ENCODE data around the gene RGL4.
"Not testable (repeated sequence)": the region's sequence is repeated elsewhere in the genome, so short reads cannot be mapped to it uniquely, and the experiment has no call there.

RGL4 gene

GRCh38 chr22:23675502-23676415 lies 15.1 kb upstream of the RGL4 start:
- H2BK120ac ChIP-seq (ENCODE audit: low read depth, low read length), result no peak overlapping the region
- no peak overlapping the region for H3K4me3 ChIP-seq (ENCODE audit: insufficient read depth in 1 of 2, low read depth in 1 of 2, low read length in 2 of 2)
- no peak overlapping the region for H2AK5ac ChIP-seq (ENCODE audit: low read length, severe bottlenecking)
- no peak overlapping the region for H3K27ac ChIP-seq (ENCODE audit: low read length, poor library complexity, severe bottlenecking)
- peaks cover 34% of the 10 kb centered on the region for H3K4me1 ChIP-seq (ENCODE audit: control insufficient read depth, insufficient read depth, low read depth, low read length)
- H3K9ac ChIP-seq (ENCODE audit: low read length), result no peak overlapping the region
- no peak overlapping the region for H3K23ac ChIP-seq (ENCODE audit: low read length in 2 of 2)
- H4K91ac ChIP-seq (ENCODE audit: low read length), result no peak overlapping the region
- no peaks in the 10 kb centered on the region for H3K27me3 ChIP-seq (ENCODE audit: control insufficient read depth in 1 of 2, insufficient read depth in 1 of 2, low read length in 2 of 2)
- 80% methylated on average over 16 of the region's 17 CpGs for WGBS
- H3K14ac ChIP-seq (ENCODE audit: low read length in 2 of 2), result no peak overlapping the region
- H2BK5ac ChIP-seq (ENCODE audit: low read depth, low read length, poor library complexity, severe bottlenecking), result no peak overlapping the region
- H3K9me3 ChIP-seq (ENCODE audit: control insufficient read depth, low read length), result no peaks in the 10 kb centered on the region
- H3K18ac ChIP-seq (ENCODE audit: low read depth in 1 of 2, low read length in 2 of 2), result no peak overlapping the region
- peaks cover 4 to 6% of the 10 kb centered on the region in 2 experiments for H3K36me3 ChIP-seq (ENCODE audit: control insufficient read depth in 1 of 2, insufficient read depth in 2 of 2, low read depth in 1 of 2, low read length in 2 of 2)
- DNase-seq, result no peak
- H3K4me2 ChIP-seq (ENCODE audit: low read length, poor library complexity, severe bottlenecking), result no peak overlapping the region
- H2BK12ac ChIP-seq (ENCODE audit: low read length in 2 of 2), result no peak overlapping the region
- no peaks in the 10 kb centered on the region for H3K79me1 ChIP-seq (replicated peaks; ENCODE audit: low read length, poor library complexity, severe bottlenecking)
- H2AFZ ChIP-seq (ENCODE audit: low read depth, low read length), result no peak overlapping the region
- no peak overlapping the region for H4K8ac ChIP-seq (ENCODE audit: low read length)
- H3K4ac ChIP-seq (ENCODE audit: low read depth in 1 of 2, low read length in 2 of 2), result no peak overlapping the region
- H2BK15ac ChIP-seq (ENCODE audit: low read depth, poor library complexity, severe bottlenecking), result no peak overlapping the region

DNA sequence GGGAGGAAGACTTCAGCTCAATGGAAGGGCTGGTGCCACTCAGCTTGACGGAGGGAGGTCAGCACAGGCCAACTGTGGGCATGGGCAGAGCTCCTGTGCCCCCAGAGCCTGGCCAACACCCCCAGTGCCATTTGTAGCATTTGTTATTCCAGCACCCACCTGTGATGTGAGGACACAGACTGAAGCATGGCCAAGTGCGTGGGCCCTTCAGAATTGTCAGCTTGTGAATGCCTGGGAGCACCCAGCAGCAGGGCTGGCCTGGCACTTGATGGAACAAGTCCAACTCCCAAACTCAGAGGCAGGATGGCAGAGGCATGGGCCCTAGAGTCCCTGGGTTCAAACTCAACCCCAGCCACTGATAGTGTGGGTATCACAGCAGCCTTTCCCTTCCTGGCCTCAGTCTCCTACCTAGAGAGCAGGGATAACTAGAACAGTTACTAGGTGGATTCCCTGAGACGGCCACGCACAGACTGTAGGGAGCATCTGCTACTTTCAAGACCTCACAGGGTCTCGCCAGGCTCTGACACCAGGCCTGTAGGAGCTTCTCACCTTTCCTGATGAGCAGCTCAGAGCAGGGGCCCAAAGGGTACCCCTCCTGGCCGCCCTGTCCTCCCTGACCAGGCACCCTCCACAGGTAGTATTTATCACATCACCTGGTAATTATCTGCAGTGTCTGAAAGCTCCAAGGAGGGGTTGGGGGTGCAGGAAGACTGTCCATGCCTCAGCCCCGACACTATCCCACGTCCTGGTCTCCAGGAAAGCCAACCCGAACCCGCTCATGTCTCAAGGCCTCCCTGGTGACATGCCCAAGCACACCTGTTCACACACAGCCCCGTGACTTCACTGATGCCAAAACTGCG lies 13.7 kb upstream of the RGL4 start:
- not testable (repeated sequence) for H3K36me3 ChIP-seq (ENCODE audit: control insufficient read depth in 1 of 2, insufficient read depth in 2 of 2, low read depth in 1 of 2, low read length in 2 of 2); DNase-seq; H3K4me3 ChIP-seq (ENCODE audit: insufficient read depth in 1 of 2, low read depth in 1 of 2, low read length in 2 of 2); H3K27me3 ChIP-seq (ENCODE audit: control insufficient read depth in 1 of 2, insufficient read depth in 1 of 2, low read length in 2 of 2); H3K4ac ChIP-seq (ENCODE audit: low read depth in 1 of 2, low read length in 2 of 2); H3K9me3 ChIP-seq (ENCODE audit: control insufficient read depth, low read length); H2BK120ac ChIP-seq (ENCODE audit: low read depth, low read length); H4K91ac ChIP-seq (ENCODE audit: low read length); H4K8ac ChIP-seq (ENCODE audit: low read length); H3K27ac ChIP-seq (ENCODE audit: low read length, poor library complexity, severe bottlenecking); H3K4me2 ChIP-seq (ENCODE audit: low read length, poor library complexity, severe bottlenecking); H2BK15ac ChIP-seq (ENCODE audit: low read depth, poor library complexity, severe bottlenecking); H3K79me1 ChIP-seq (replicated peaks; ENCODE audit: low read length, poor library complexity, severe bottlenecking); H2AFZ ChIP-seq (ENCODE audit: low read depth, low read length); H3K18ac ChIP-seq (ENCODE audit: low read depth in 1 of 2, low read length in 2 of 2); H3K14ac ChIP-seq (ENCODE audit: low read length in 2 of 2); H2BK5ac ChIP-seq (ENCODE audit: low read depth, low read length, poor library complexity, severe bottlenecking); H2AK5ac ChIP-seq (ENCODE audit: low read length, severe bottlenecking); H3K9ac ChIP-seq (ENCODE audit: low read length); H2BK12ac ChIP-seq (ENCODE audit: low read length in 2 of 2); H3K23ac ChIP-seq (ENCODE audit: low read length in 2 of 2)
- 96% methylated on average over 12 of the region's 12 CpGs for WGBS
- H3K4me1 ChIP-seq (ENCODE audit: control insufficient read depth, insufficient read depth, low read depth, low read length), result peaks cover 32% of the 10 kb centered on the region

DNA sequence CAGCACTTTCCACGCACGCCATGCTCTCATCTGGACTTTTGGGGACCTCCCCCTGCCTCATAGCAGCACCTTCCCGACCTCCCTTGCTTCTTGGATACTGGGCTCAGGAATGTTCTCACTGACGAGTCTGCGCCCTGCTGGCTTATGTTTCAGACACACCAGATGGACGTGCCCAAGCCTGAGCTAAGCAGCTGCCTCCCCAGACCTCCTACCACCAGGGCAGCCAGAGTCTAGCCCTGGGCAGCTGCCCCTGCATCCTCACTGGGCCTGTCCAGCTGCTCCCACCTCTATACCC lies 13.2 kb upstream of the RGL4 start:
- Histone ChIP-seq H2BK15ac (ENCODE audit: low read depth, poor library complexity, severe bottlenecking) (no peak overlapping the region), H3K9ac (ENCODE audit: low read length) (no peak overlapping the region), H3K4me3 (ENCODE audit: insufficient read depth in 1 of 2, low read depth in 1 of 2, low read length in 2 of 2) (no peak overlapping the region), H3K27ac (ENCODE audit: low read length, poor library complexity, severe bottlenecking) (no peak overlapping the region), H3K9me3 (ENCODE audit: control insufficient read depth, low read length) (no peaks in the 10 kb centered on the region), H4K91ac (ENCODE audit: low read length) (no peak overlapping the region), H2AFZ (ENCODE audit: low read depth, low read length) (no peak overlapping the region), H2BK12ac (ENCODE audit: low read length in 2 of 2) (no peak overlapping the region), H3K4me1 (ENCODE audit: control insufficient read depth, insufficient read depth, low read depth, low read length) (peaks cover 32% of the 10 kb centered on the region), H2AK5ac (ENCODE audit: low read length, severe bottlenecking) (no peak overlapping the region), H2BK5ac (ENCODE audit: low read depth, low read length, poor library complexity, severe bottlenecking) (no peak overlapping the region), H3K14ac (ENCODE audit: low read length in 2 of 2) (no peak overlapping the region), H3K4ac (ENCODE audit: low read depth in 1 of 2, low read length in 2 of 2) (no peak overlapping the region), H2BK120ac (ENCODE audit: low read depth, low read length) (no peak overlapping the region), H4K8ac (ENCODE audit: low read length) (no peak overlapping the region), H3K18ac (ENCODE audit: low read depth in 1 of 2, low read length in 2 of 2) (no peak overlapping the region), H3K79me1 (replicated peaks; ENCODE audit: low read length, poor library complexity, severe bottlenecking) (peaks cover 2% of the 10 kb centered on the region), H3K36me3 (ENCODE audit: control insufficient read depth in 1 of 2, insufficient read depth in 2 of 2, low read depth in 1 of 2, low read length in 2 of 2) (peaks cover 4 to 6% of the 10 kb centered on the region in 2 experiments), H3K23ac (ENCODE audit: low read length in 2 of 2) (no peak overlapping the region), H3K4me2 (ENCODE audit: low read length, poor library complexity, severe bottlenecking) (no peak overlapping the region), H3K27me3 (ENCODE audit: control insufficient read depth in 1 of 2, insufficient read depth in 1 of 2, low read length in 2 of 2) (no peaks in the 10 kb centered on the region)
- no peak for DNase-seq
- WGBS, result 94% methylated on average over 6 of the region's 6 CpGs

GRCh38 chr22:23678133-23678532 lies 12.7 kb upstream of the RGL4 start:
- Histone ChIP-seq H4K91ac (ENCODE audit: low read length) (no peak overlapping the region), H3K4me2 (ENCODE audit: low read length, poor library complexity, severe bottlenecking) (no peak overlapping the region), H3K27ac (ENCODE audit: low read length, poor library complexity, severe bottlenecking) (no peak overlapping the region), H2BK12ac (ENCODE audit: low read length in 2 of 2) (no peak overlapping the region), H3K9ac (ENCODE audit: low read length) (no peak overlapping the region), H2BK5ac (ENCODE audit: low read depth, low read length, poor library complexity, severe bottlenecking) (no peak overlapping the region), H3K27me3 (ENCODE audit: control insufficient read depth in 1 of 2, insufficient read depth in 1 of 2, low read length in 2 of 2) (no peaks in the 10 kb centered on the region), H2AFZ (ENCODE audit: low read depth, low read length) (no peak overlapping the region), H3K36me3 (ENCODE audit: control insufficient read depth in 1 of 2, insufficient read depth in 2 of 2, low read depth in 1 of 2, low read length in 2 of 2) (peaks cover 6 to 8% of the 10 kb centered on the region in 2 experiments), H2AK5ac (ENCODE audit: low read length, severe bottlenecking) (no peak overlapping the region), H3K79me1 (replicated peaks; ENCODE audit: low read length, poor library complexity, severe bottlenecking) (peaks cover 2% of the 10 kb centered on the region), H3K23ac (ENCODE audit: low read length in 2 of 2) (no peak overlapping the region), H3K14ac (ENCODE audit: low read length in 2 of 2) (no peak overlapping the region), H4K8ac (ENCODE audit: low read length) (no peak overlapping the region), H3K4ac (ENCODE audit: low read depth in 1 of 2, low read length in 2 of 2) (no peak overlapping the region), H3K9me3 (ENCODE audit: control insufficient read depth, low read length) (no peaks in the 10 kb centered on the region), H3K4me1 (ENCODE audit: control insufficient read depth, insufficient read depth, low read depth, low read length) (peaks cover 31% of the 10 kb centered on the region), H2BK120ac (ENCODE audit: low read depth, low read length) (no peak overlapping the region), H3K18ac (ENCODE audit: low read depth in 1 of 2, low read length in 2 of 2) (no peak overlapping the region), H3K4me3 (ENCODE audit: insufficient read depth in 1 of 2, low read depth in 1 of 2, low read length in 2 of 2) (no peak overlapping the region), H2BK15ac (ENCODE audit: low read depth, poor library complexity, severe bottlenecking) (no peak overlapping the region)
- 96% methylated on average over 6 of the region's 6 CpGs for WGBS
- no peak for DNase-seq

Measured in mesenchymal stem cell (in vitro differentiated cells and primary cell).